Ishikawa (cell line): Measurements from ENCODE around the gene ARRDC1.

Source experiments
- RAD21 ChIP-seq: IDR thresholded peaks from 2 replicates; pipeline ENCODE4 v1.6.1; 2012; ENCODE audit warnings: low read depth
- REST ChIP-seq: IDR thresholded peaks from 2 replicates; pipeline ENCODE4 v1.6.1; 2012; ENCODE audit warnings: low read depth, mild to moderate bottlenecking
- TAF1 ChIP-seq: IDR thresholded peaks from 2 replicates; pipeline ENCODE4 v1.6.1; 2012; ENCODE audit warnings: low read depth, mild to moderate bottlenecking
- ZBTB7A ChIP-seq: IDR thresholded peaks from 2 replicates; pipeline ENCODE4 v1.6.1; 2012; ENCODE audit warnings: low read depth

- TF ChIP-seq RAD21: no peak
- TF ChIP-seq TAF1: no peak
- no peak for TF ChIP-seq ZBTB7A
- TF ChIP-seq REST: no peak
Observed at GRCh38 chr9:137615387-137615871, 9.9 kb downstream of the ARRDC1 start.
